ENCODE results near the gene SMYD2.

The SMYD2 gene

DNA sequence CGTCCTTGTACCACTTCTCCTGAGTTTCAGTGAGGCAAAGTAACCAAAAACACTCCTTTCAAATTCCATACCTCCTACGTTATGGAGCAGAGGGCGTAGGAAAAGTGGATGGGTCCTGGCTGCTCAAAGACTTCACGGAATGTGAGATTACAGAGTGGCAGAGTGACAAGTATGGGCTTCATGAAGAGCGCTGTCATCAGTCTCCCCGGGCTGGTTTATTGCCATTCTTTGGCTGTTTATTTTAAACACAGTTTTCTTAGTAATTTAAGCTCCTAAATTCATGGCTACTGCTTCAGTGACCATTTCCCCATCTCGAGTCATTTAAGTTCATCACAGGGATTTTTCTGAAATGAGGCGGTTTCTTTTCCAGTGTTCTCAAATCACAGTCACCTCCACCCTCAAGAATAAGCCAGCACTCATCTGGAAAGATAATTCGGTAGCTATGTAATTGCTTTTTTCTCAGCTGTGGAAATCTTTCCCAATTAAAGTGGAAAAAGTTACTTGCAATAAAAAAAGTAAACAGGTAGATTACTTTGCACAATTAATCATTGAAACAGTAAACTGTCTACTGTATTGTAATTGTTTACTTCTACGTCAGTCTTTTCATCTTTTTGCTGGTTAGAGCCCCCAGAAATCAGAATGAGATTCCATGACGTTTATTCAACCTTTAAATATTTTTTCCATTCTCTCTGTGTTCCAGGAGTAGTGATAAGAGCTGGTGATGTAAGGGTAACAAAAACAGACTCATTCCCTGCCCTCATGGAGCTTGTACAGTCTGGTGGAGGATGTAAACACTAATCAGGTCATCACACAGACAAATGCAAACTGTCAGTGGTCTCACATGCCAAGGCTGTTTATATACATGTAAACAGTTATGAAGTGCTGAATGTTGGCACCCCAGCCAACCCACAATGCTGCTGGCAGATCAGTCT lies 3.0 kb upstream of the SMYD2 start:
- H3K27me3 Mint-ChIP-seq = no peaks in the 10 kb centered on the region
- no peak for ATAC-seq (replicated peaks; ENCODE audit: extremely low read depth, poor library complexity, severe bottlenecking)
- H3K4me1 Mint-ChIP-seq = peaks cover 32% of the 10 kb centered on the region
- H3K36me3 Mint-ChIP-seq (ENCODE audit: insufficient read depth) = peaks cover 6% of the 10 kb centered on the region
- H3K9me3 Mint-ChIP-seq = no peaks in the 10 kb centered on the region
- peak overlapping the region; percentile 7 for H3K27ac Mint-ChIP-seq (ENCODE audit: low read depth)
- H3K4me3 Mint-ChIP-seq = no peak overlapping the region
- no peak for DNase-seq (ENCODE audit: low spot score in 2 of 2)

DNA sequence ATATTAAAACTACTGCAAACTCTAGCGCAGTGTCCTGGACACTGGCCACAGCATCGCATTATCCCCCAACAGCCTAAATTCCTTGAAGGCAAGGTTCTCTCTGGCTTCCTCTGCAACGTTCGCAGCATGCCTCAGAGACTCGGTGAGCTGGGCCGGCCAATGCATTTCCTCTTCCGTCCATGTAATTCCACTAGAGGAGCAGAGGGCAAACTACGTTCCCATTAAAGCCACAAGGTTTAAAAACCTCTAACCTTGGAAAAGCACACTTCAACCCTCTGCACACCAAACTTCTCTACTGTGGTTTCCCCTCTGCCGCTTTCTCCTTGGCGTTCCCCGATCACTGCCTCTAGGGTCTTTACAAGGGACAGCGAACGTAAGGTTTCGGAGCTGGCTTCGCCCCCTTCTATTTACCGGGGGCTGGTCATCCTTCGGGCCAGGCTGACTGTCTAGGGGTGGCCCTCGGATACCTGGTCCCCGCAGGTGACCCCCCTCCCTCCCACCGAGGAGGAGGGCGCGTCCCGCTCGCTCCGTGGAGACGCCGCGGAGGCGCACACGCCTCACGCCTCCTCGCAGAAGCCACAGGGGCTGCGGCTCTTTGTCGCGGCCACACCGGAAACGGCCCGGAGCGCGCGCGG lies 456 bp upstream of the SMYD2 start:
- Mint-ChIP-seq H3K27me3 (no peaks in the 10 kb centered on the region), H3K4me1 (peaks cover 44% of the 10 kb centered on the region), H3K4me3 (peak overlapping the region; percentile 83), H3K27ac (ENCODE audit: low read depth) (peak overlapping the region; percentile 56), H3K36me3 (ENCODE audit: insufficient read depth) (peaks cover 6% of the 10 kb centered on the region), H3K9me3 (no peaks in the 10 kb centered on the region)
- ATAC-seq (replicated peaks; ENCODE audit: extremely low read depth, poor library complexity, severe bottlenecking) (peak; percentile 46), DNase-seq (ENCODE audit: low spot score in 2 of 2) (peak in 1 of 2 donors; percentile 22)

DNA sequence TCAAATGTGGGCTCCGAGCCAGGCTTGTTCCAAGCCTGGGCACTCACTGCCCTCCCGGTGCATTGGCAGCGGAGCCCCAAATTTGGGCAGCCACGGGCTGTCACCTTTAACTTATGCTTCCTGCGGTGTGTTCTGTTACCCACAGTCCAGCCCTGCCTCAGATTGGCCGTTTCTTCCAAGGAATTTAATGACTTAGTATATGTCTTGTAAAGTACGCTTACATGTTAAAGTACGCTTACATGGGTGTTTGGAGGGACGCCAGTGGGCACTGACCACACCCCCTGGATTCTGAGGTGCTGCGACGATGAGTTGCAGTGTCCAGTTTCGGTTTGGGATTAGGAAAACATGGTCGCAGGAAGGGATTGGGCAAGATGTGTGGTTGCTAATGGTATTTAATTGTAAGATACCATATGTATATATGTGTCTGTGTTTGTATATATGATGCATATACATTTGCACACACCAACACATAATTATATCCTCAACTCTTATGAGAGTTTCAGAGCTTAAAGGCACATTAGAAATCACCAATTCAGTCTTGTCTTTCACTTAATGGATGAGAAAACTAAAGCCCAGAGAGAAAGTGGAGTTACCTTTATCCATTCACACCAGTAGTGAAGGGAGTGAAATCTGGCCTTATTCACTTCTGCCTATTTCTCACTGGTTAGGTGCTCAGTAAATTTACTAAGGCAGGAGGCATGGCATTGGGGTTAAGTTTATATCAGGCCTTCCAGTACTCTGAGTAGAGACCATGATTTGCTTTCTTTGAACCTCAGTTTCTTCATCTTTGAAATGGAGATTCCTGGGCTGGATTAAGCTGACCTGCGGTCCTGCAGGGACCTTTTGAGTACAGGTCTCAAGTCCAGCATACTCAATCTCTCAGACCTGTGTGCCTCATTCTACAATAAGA lies 1.0 kb downstream of the SMYD2 start:
- Mint-ChIP-seq H3K27me3 (no peaks in the 10 kb centered on the region), H3K27ac (ENCODE audit: low read depth) (peak overlapping the region; percentile 42), H3K4me3 (peak overlapping the region; percentile 83), H3K9me3 (no peaks in the 10 kb centered on the region), H3K4me1 (peaks cover 44% of the 10 kb centered on the region), H3K36me3 (ENCODE audit: insufficient read depth) (peaks cover 6% of the 10 kb centered on the region)
- ATAC-seq (replicated peaks; ENCODE audit: extremely low read depth, poor library complexity, severe bottlenecking) (no peak), DNase-seq (ENCODE audit: low spot score in 2 of 2) (no peak)

DNA sequence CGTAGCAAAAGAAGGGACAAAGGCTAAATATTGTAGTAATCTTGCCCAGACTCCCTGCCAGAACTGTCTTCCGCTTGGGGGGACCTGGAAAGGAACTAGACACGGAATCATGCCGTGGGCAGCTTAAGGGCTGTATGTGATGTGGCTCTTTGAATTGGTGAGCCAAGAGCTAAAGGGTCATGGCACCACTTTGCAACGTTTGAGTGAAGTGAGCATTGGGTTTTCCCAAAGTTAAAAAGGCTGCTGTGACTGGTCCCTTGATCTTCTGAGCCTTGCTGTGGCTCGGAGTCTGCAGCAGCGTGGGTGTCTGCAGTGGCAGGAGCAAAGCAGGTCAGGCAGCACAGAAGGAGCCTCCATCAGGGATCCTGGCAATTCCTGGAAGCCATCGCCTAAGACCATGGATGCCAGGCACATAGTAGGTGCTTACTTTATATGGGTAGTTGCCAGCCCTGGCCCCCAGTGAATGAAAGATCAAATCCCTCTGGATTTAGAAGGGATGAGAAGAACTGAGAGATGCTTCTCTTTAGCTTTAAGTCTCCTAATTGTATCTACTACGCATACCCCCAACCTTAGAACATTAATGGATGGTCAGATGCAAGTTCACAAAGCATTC lies 1.8 kb downstream of the SMYD2 start:
- no peak for ATAC-seq (replicated peaks; ENCODE audit: extremely low read depth, poor library complexity, severe bottlenecking)

DNA sequence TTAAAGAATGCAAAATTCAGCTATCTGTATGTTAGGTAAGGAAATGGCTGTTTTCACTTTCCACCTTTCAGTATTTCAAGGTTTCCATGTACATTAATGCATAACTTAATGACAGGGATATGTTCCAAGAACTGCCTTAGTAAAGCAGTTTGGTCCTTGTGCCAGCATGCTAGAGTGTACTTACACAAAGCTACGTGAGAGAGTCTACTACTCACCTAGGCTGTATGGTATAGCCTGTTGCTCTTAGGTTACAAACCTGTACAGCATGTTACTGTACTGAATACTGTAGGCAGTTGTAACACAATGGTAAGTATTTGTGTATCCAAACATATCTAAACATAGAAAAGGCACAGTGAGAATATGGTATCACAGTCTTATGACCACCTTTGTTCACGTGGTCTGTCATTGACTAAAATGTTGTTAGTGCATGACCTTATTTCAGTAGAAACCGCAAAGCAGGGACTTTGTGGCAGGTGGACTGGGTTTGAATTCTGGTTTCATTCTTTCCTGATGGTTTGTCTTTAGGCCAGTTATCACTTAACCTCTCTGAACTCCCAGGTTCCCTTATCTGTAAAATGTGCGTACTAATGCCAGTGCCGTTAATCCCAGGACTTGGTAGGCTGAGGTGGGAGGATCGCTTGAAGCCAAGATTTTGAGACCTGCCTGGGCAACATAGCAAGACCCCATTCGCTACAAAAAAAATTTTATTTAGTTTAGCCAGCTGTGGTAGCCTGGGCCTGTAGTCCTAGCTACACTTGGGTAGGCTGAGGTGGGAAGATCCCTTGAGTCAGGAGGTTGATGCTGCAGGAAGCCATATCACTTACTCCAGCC lies 4.9 kb downstream of the SMYD2 start:
- Mint-ChIP-seq H3K36me3 (ENCODE audit: insufficient read depth) (peaks cover 2% of the 10 kb centered on the region), H3K4me1 (peaks cover 40% of the 10 kb centered on the region), H3K27ac (ENCODE audit: low read depth) (no peak overlapping the region), H3K9me3 (no peaks in the 10 kb centered on the region), H3K4me3 (no peak overlapping the region), H3K27me3 (no peaks in the 10 kb centered on the region)
- DNase-seq (ENCODE audit: low spot score in 2 of 2) (no peak), ATAC-seq (replicated peaks; ENCODE audit: extremely low read depth, poor library complexity, severe bottlenecking) (no peak)

More for the DNA sequence above, 1.8 kb downstream of the SMYD2 start:
- H3K36me3 Mint-ChIP-seq (ENCODE audit: insufficient read depth) = peaks cover 6% of the 10 kb centered on the region
- H3K27ac Mint-ChIP-seq (ENCODE audit: low read depth) = peak overlapping the region; percentile 25
- H3K4me1 Mint-ChIP-seq = peaks cover 45% of the 10 kb centered on the region
- no peaks in the 10 kb centered on the region for H3K27me3 Mint-ChIP-seq
- no peaks in the 10 kb centered on the region for H3K9me3 Mint-ChIP-seq
- no peak for DNase-seq (ENCODE audit: low spot score in 2 of 2)
- H3K4me3 Mint-ChIP-seq = peak overlapping the region; percentile 60

DNA sequence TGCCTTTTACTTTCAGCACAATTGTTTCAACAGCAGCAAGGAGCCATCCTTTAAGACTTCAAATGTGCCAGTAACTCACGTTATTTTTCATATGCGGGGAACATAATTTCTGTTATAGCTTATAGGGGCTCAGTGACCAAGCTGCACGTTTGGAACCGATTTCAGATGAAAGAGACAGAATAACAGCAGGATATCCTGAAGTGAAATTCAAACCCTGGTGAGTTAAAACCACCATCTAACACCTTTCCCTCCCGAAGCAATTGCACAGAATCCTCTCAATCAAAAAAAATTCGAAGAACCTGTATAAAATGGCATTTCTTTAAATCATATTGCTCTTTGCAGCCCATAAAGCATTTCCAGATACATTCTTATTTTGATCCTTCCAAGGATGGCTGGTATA lies 6.9 kb downstream of the SMYD2 start:
- H3K27ac Mint-ChIP-seq (ENCODE audit: low read depth) = peak overlapping the region; percentile 47
- peaks cover 34% of the 10 kb centered on the region for H3K4me1 Mint-ChIP-seq
- ATAC-seq (replicated peaks; ENCODE audit: extremely low read depth, poor library complexity, severe bottlenecking) (no peak), DNase-seq (ENCODE audit: low spot score in 2 of 2) (no peak)
- H3K36me3 Mint-ChIP-seq (ENCODE audit: insufficient read depth) = no peaks in the 10 kb centered on the region
- H3K27me3 Mint-ChIP-seq = no peaks in the 10 kb centered on the region
- H3K9me3 Mint-ChIP-seq = no peaks in the 10 kb centered on the region
- H3K4me3 Mint-ChIP-seq = no peak overlapping the region

DNA sequence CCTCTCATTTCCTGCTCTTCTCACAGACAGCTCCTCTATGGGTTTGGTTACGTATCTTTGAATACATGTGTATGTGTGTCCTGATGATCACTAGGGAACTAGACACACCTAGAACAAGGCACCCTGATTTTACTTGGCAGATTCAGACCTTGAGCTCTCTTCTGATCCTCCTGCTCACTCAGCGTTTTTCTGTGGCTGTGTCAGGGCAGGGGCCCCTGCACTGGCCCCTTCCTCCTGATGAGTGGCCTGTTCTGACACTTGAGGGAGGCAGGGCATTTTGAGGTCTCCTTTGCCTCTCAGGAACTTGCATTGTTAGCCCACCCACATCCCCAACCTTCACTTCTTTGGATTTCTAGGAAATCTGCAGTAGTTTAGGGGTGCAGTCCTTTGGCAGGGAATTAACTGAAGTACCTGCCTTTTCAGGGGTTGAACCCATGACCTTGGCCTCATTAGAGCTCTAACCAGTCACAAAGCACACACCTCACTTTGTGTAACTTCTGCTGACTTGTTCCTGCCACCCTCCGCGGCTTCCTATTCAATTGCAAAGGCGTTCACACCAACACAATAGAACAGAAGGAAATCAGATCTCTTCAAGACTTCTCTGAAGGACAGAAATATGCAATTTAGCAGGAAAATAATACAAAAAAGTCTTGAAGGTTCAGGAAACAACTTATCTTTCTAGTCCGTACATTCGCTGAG lies 8.8 kb downstream of the SMYD2 start:
- ATAC-seq (replicated peaks; ENCODE audit: extremely low read depth, poor library complexity, severe bottlenecking) = no peak
- Mint-ChIP-seq H3K27me3 (no peaks in the 10 kb centered on the region), H3K4me3 (no peak overlapping the region), H3K27ac (ENCODE audit: low read depth) (no peak overlapping the region), H3K9me3 (no peaks in the 10 kb centered on the region), H3K36me3 (ENCODE audit: insufficient read depth) (no peaks in the 10 kb centered on the region), H3K4me1 (peaks cover 28% of the 10 kb centered on the region)
- no peak for DNase-seq (ENCODE audit: low spot score in 2 of 2)

DNA sequence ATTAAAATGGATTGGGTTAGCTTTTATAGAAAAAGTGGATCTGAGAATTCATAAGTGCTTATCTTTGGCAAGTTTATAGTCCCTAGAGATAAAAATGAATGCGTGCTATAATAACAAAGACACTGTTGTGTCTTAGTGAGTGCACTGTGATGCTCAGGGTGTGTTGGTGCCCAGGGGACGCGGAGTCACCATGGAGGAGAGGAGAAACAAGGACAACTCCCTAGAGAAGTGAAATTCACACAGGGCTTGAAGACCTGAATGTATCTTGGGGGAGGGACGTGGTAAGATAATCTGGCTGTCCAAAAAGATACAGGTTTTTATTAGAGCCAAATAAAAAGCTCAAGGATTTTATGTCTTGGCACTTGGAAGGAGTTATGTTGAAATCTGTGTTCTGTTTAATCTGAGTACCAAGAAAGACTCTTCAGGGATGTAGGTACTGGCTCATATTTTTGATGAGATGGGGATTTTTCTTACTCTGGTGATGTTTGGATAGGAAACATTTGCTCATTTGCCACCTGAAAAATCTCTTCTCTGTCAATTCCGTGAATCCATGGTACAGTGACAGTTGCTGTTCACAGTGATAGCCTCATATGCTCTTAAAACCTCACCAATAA lies 9.6 kb downstream of the SMYD2 start:
- Mint-ChIP-seq H3K4me1 (peaks cover 21% of the 10 kb centered on the region), H3K9me3 (no peaks in the 10 kb centered on the region), H3K36me3 (ENCODE audit: insufficient read depth) (no peaks in the 10 kb centered on the region), H3K4me3 (no peak overlapping the region), H3K27ac (ENCODE audit: low read depth) (no peak overlapping the region), H3K27me3 (no peaks in the 10 kb centered on the region)
- DNase-seq (ENCODE audit: low spot score in 2 of 2) = no peak
- no peak for ATAC-seq (replicated peaks; ENCODE audit: extremely low read depth, poor library complexity, severe bottlenecking)

DNA sequence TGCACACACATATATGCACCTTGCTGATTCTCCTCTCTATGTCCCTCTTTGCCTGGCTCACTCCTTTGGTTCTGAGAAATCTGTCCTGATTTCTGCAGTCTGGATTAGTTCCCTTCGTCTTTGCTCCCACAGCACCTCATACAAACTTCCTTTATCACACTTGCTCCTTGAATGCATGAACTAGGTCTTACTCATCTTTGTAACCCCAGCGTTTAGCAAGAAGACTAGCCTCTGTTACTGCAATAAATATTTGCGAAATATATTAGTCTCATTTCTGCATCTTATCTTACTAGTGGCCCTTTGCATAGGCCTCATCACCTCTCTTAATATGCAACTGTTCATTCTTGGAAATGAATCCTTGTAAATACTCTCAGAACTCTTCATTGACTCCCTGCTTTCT lies 11.4 kb downstream of the SMYD2 start:
- Mint-ChIP-seq H3K27me3 (no peaks in the 10 kb centered on the region), H3K36me3 (ENCODE audit: insufficient read depth) (no peaks in the 10 kb centered on the region), H3K4me3 (no peak overlapping the region), H3K4me1 (peaks cover 21% of the 10 kb centered on the region), H3K9me3 (no peaks in the 10 kb centered on the region), H3K27ac (ENCODE audit: low read depth) (no peak overlapping the region)
- ATAC-seq (replicated peaks; ENCODE audit: extremely low read depth, poor library complexity, severe bottlenecking) (no peak), DNase-seq (ENCODE audit: low spot score in 2 of 2) (no peak)

DNA sequence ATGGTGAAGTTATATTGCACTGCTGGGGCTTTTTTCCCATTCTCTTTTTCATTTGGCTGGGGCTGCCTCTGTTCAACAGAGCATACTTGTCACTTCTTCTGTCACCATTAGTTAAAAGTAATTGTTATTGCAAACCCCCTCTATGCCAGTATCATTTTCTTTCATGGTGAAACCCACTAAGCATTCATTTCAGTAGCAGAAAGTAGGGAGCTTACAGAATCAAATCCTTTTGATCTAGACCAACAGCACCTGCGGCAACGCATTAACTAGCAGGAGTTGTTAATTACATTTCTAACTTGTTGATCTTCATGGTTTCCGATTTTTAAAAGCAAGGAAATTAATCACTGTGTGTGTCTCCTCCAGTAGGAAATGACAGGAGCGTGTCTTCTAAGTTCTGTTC lies 15.0 kb downstream of the SMYD2 start:
- Mint-ChIP-seq H3K4me1 (peaks cover 8% of the 10 kb centered on the region), H3K4me3 (no peak overlapping the region), H3K9me3 (no peaks in the 10 kb centered on the region), H3K27me3 (no peaks in the 10 kb centered on the region), H3K27ac (ENCODE audit: low read depth) (no peak overlapping the region), H3K36me3 (ENCODE audit: insufficient read depth) (no peaks in the 10 kb centered on the region)
- DNase-seq (ENCODE audit: low spot score in 2 of 2) (no peak), ATAC-seq (replicated peaks; ENCODE audit: extremely low read depth, poor library complexity, severe bottlenecking) (no peak)
